Measurements from ENCODE around the gene HCK. TPM values are rescaled to one million over a fixed set of nuclear protein-coding genes. Genes with fewer than 3 reads are reported as not detected.
"Not testable (repeated sequence)": the region's sequence is repeated elsewhere in the genome, so short reads cannot be mapped to it uniquely, and the experiment has no call there.

Gene HCK
- total RNA-seq, 1 donor from 2014 or later, result under 0.01 TPM

GRCh38 chr20:32031007-32031958 is 20.8 kb upstream of the HCK start:
- Histone ChIP-seq H3K4me3 (ENCODE audit: low read depth, low read length) (no peak overlapping the region), H3K27me3 (ENCODE audit: control insufficient read depth, insufficient read depth, low read length) (peaks cover 2% of the 10 kb centered on the region), H3K36me3 (ENCODE audit: control insufficient read depth, insufficient read depth, low read length) (no peaks in the 10 kb centered on the region)
- DNase-seq (ENCODE audit: low read depth), result peak; percentile 59
- FAIRE-seq, result no peak
- TF ChIP-seq, protein P1, sequence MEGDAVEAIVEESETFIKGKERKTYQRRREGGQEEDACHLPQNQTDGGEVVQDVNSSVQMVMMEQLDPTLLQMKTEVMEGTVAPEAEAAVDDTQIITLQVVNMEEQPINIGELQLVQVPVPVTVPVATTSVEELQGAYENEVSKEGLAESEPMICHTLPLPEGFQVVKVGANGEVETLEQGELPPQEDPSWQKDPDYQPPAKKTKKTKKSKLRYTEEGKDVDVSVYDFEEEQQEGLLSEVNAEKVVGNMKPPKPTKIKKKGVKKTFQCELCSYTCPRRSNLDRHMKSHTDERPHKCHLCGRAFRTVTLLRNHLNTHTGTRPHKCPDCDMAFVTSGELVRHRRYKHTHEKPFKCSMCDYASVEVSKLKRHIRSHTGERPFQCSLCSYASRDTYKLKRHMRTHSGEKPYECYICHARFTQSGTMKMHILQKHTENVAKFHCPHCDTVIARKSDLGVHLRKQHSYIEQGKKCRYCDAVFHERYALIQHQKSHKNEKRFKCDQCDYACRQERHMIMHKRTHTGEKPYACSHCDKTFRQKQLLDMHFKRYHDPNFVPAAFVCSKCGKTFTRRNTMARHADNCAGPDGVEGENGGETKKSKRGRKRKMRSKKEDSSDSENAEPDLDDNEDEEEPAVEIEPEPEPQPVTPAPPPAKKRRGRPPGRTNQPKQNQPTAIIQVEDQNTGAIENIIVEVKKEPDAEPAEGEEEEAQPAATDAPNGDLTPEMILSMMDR (IDR thresholded peaks at IDR 0.05; ENCODE audit: insufficient read depth, low read length, severe bottlenecking), result peak; percentile 84

- Histone ChIP-seq H3K4me3 (ENCODE audit: low read depth, low read length) (no peak overlapping the region), H3K36me3 (ENCODE audit: control insufficient read depth, insufficient read depth, low read length) (no peaks in the 10 kb centered on the region), H3K27me3 (ENCODE audit: control insufficient read depth, insufficient read depth, low read length) (peaks cover 2% of the 10 kb centered on the region)
- TF ChIP-seq, protein P1 (IDR thresholded peaks at IDR 0.05; ENCODE audit: insufficient read depth, low read length, severe bottlenecking), result no peak
- DNase-seq (ENCODE audit: low read depth) (no peak), FAIRE-seq (no peak)
Observed at GRCh38 chr20:32033316-32033715, 18.7 kb upstream of the HCK start.

GRCh38 chr20:32033721-32034120 is 18.3 kb upstream of the HCK start:
- not testable (repeated sequence) for DNase-seq (ENCODE audit: low read depth); H3K4me3 ChIP-seq (ENCODE audit: low read depth, low read length); H3K27me3 ChIP-seq (ENCODE audit: control insufficient read depth, insufficient read depth, low read length); FAIRE-seq; H3K36me3 ChIP-seq (ENCODE audit: control insufficient read depth, insufficient read depth, low read length)

- DNase-seq (ENCODE audit: low read depth) (no peak), FAIRE-seq (no peak)
- TF ChIP-seq, protein P1 (IDR thresholded peaks at IDR 0.05; ENCODE audit: insufficient read depth, low read length, severe bottlenecking), result peak; percentile 19
- H3K36me3 ChIP-seq (ENCODE audit: control insufficient read depth, insufficient read depth, low read length), result no peaks in the 10 kb centered on the region
- H3K27me3 ChIP-seq (ENCODE audit: control insufficient read depth, insufficient read depth, low read length), result peaks cover 2% of the 10 kb centered on the region
- no peak overlapping the region for H3K4me3 ChIP-seq (ENCODE audit: low read depth, low read length)
Observed at GRCh38 chr20:32034581-32035425, 17.2 kb upstream of the HCK start.

GRCh38 chr20:32035426-32035779 is 16.6 kb upstream of the HCK start:
- Histone ChIP-seq H3K36me3 (ENCODE audit: control insufficient read depth, insufficient read depth, low read length) (no peaks in the 10 kb centered on the region), H3K4me3 (ENCODE audit: low read depth, low read length) (no peak overlapping the region), H3K27me3 (ENCODE audit: control insufficient read depth, insufficient read depth, low read length) (peaks cover 2% of the 10 kb centered on the region)
- FAIRE-seq, result no peak
- TF ChIP-seq, protein P1 (IDR thresholded peaks at IDR 0.05; ENCODE audit: insufficient read depth, low read length, severe bottlenecking), result no peak
- no peak for DNase-seq (ENCODE audit: low read depth)

DNA sequence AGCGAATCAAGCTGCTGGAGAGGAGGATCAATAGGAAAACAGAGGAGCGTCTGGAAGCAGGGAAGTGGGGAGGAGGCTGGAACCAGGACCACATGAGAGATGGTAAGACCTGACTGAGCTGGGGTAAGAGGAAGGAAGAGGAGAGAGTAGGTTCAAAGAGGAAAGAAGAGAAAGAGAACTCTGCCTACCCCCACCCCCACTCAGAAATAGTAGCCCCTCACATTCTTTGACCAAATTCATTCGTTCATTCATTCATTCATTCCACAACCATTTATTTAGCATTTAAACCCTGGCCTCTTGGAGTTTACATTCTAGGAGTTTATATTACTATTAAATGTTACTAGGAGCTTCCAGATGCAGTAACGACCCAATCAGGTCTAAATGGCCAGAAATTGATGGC is 15.8 kb upstream of the HCK start:
- TF ChIP-seq, protein P1 (IDR thresholded peaks at IDR 0.05; ENCODE audit: insufficient read depth, low read length, severe bottlenecking), result no peak
- H3K27me3 ChIP-seq (ENCODE audit: control insufficient read depth, insufficient read depth, low read length), result no peaks in the 10 kb centered on the region
- FAIRE-seq (no peak), DNase-seq (ENCODE audit: low read depth) (no peak)
- no peaks in the 10 kb centered on the region for H3K36me3 ChIP-seq (ENCODE audit: control insufficient read depth, insufficient read depth, low read length)
- H3K4me3 ChIP-seq (ENCODE audit: low read depth, low read length), result no peak overlapping the region

Data from bronchial epithelial cell (primary cell).